Measurements from ENCODE around the gene PTPRD. TPM values are rescaled to one million over a fixed set of nuclear protein-coding genes. Genes with fewer than 3 reads are reported as not detected.

PTPRD gene
- total RNA-seq, 1 donor from 2014 or later = 109 TPM

- H3K27ac Mint-ChIP-seq = no peak overlapping the region
- H3K4me1 Mint-ChIP-seq = peaks cover 6% of the 10 kb centered on the region
- no peaks in the 10 kb centered on the region for H3K9me3 Mint-ChIP-seq
- peaks cover 2% of the 10 kb centered on the region for H3K27me3 Mint-ChIP-seq (ENCODE audit: low read depth)
- no peak for DNase-seq (ENCODE audit: low spot score in 2 of 2, unreplicated experiment in 2 of 2)
- no peaks in the 10 kb centered on the region for H3K36me3 Mint-ChIP-seq
- TF ChIP-seq CTCF (IDR thresholded peaks at IDR 0.05; ENCODE audit: unreplicated experiment) = no peak
- H3K4me3 Mint-ChIP-seq = no peak overlapping the region
Observed at GRCh38 chr9:9117866-9118265, 1494.9 kb downstream of the PTPRD start.

GRCh38 chr9:9112001-9112720, 1500.6 kb downstream of the PTPRD start:
- Mint-ChIP-seq H3K27me3 (ENCODE audit: low read depth) (peaks cover 2% of the 10 kb centered on the region), H3K4me3 (no peak overlapping the region), H3K9me3 (no peaks in the 10 kb centered on the region), H3K4me1 (peaks cover 37% of the 10 kb centered on the region), H3K27ac (peak overlapping the region; percentile 36), H3K36me3 (no peaks in the 10 kb centered on the region)
- no peak for TF ChIP-seq CTCF (IDR thresholded peaks at IDR 0.05; ENCODE audit: unreplicated experiment)
- no peak for DNase-seq (ENCODE audit: low spot score in 2 of 2, unreplicated experiment in 2 of 2)

- no peaks in the 10 kb centered on the region for H3K9me3 Mint-ChIP-seq
- H3K27me3 Mint-ChIP-seq (ENCODE audit: low read depth) = peaks cover 2% of the 10 kb centered on the region
- no peak for DNase-seq (ENCODE audit: low spot score in 2 of 2, unreplicated experiment in 2 of 2)
- no peaks in the 10 kb centered on the region for H3K36me3 Mint-ChIP-seq
- H3K4me3 Mint-ChIP-seq = no peak overlapping the region
- no peak for TF ChIP-seq CTCF (IDR thresholded peaks at IDR 0.05; ENCODE audit: unreplicated experiment)
- H3K27ac Mint-ChIP-seq = peak overlapping the region; percentile 53
- H3K4me1 Mint-ChIP-seq = peaks cover 40% of the 10 kb centered on the region
Observed at GRCh38 chr9:9108641-9109040, 1504.2 kb downstream of the PTPRD start.

GRCh38 chr9:9102295-9102694, 1510.5 kb downstream of the PTPRD start:
- H3K36me3 Mint-ChIP-seq = no peaks in the 10 kb centered on the region
- no peak for DNase-seq (ENCODE audit: low spot score in 2 of 2, unreplicated experiment in 2 of 2)
- H3K27ac Mint-ChIP-seq = no peak overlapping the region
- no peaks in the 10 kb centered on the region for H3K9me3 Mint-ChIP-seq
- peaks cover 4% of the 10 kb centered on the region for H3K27me3 Mint-ChIP-seq (ENCODE audit: low read depth)
- H3K4me3 Mint-ChIP-seq = no peak overlapping the region
- H3K4me1 Mint-ChIP-seq = peaks cover 4% of the 10 kb centered on the region
- no peak for TF ChIP-seq CTCF (IDR thresholded peaks at IDR 0.05; ENCODE audit: unreplicated experiment)

- Mint-ChIP-seq H3K36me3 (no peaks in the 10 kb centered on the region), H3K27me3 (ENCODE audit: low read depth) (peaks cover 4% of the 10 kb centered on the region), H3K27ac (no peak overlapping the region), H3K9me3 (peaks cover 6% of the 10 kb centered on the region), H3K4me1 (peaks cover 2% of the 10 kb centered on the region), H3K4me3 (no peak overlapping the region)
- no peak for TF ChIP-seq CTCF (IDR thresholded peaks at IDR 0.05; ENCODE audit: unreplicated experiment)
- no peak for DNase-seq (ENCODE audit: low spot score in 2 of 2, unreplicated experiment in 2 of 2)
Observed at GRCh38 chr9:9100070-9100469, 1512.7 kb downstream of the PTPRD start.

Data from mesothelial cell of epicardium (in vitro differentiated cells).